ENCODE results near the gene DVL3. TPM values are rescaled to one million over a fixed set of nuclear protein-coding genes. Genes with fewer than 3 reads are reported as not detected.

DVL3 gene
- total and polyA plus RNA-seq, 10 of the 15 experiments (the other 5 are each of a cell fraction or from before 2014, with no cell fraction given), result 2.2 to 39.7 (median 14.5) TPM

GRCh38 chr3:184135149-184135910 is 19.8 kb upstream of the DVL3 start, which contains the start of gene EIF2B5 (continued):
- 0 out of 2 replicates have a peak, but pooled peaks have one; percentile 18 for TF ChIP-seq PAX5 (IDR thresholded peaks at IDR 0.05; ENCODE audit: borderline replicate concordance, low read depth, low read length)
- TF ChIP-seq MTA2 (IDR thresholded peaks at IDR 0.05; ENCODE audit: low read depth), result peak; percentile 40; the same call in 1 of the 2 replicates
- peak; percentile 78; the same call in 1 of the 2 replicates for TF ChIP-seq ZBTB40 (IDR thresholded peaks at IDR 0.05; ENCODE audit: borderline replicate concordance)
- no peak for TF ChIP-seq MEF2B (IDR thresholded peaks at IDR 0.05; ENCODE audit: partially characterized antibody, poor library complexity, severe bottlenecking)
- TF ChIP-seq ZNF207 (IDR thresholded peaks at IDR 0.05; ENCODE audit: borderline replicate concordance), result peak; percentile 72; the same call in 1 of the 2 replicates
- peak; percentile 43; the same call in 1 of the 2 replicates for TF ChIP-seq IRF4 (IDR thresholded peaks at IDR 0.05; ENCODE audit: low read depth, low read length)
- TF ChIP-seq NR2F1 (conservative IDR thresholded peaks at IDR 0.05), result peak; percentile 48
- TF ChIP-seq SP1 (IDR thresholded peaks at IDR 0.05; ENCODE audit: low read depth, low read length), result peak; percentile 44
- peak; percentile 69; the same call in 1 of the 2 replicates for TF ChIP-seq CHD2 (IDR thresholded peaks at IDR 0.05; ENCODE audit: borderline replicate concordance, low read depth, low read length)
- TF ChIP-seq PBX3 (IDR thresholded peaks at IDR 0.05; ENCODE audit: insufficient replicate concordance, low read depth, low read length), result no peak
- TF ChIP-seq PML (IDR thresholded peaks at IDR 0.05; ENCODE audit: low read length), result peak; percentile 88
- peak; percentile 68; the same call in 1 of the 2 replicates for TF ChIP-seq GATAD2B (conservative IDR thresholded peaks at IDR 0.05; ENCODE audit: low read depth)
- TF ChIP-seq CBFB (IDR thresholded peaks at IDR 0.05; ENCODE audit: low read depth), result peak; percentile 96
- 0 out of 2 replicates have a peak, but pooled peaks have one; percentile 38 for TF ChIP-seq JUND (IDR thresholded peaks at IDR 0.05; ENCODE audit: low read depth, low read length)
- TF ChIP-seq PKNOX1 (IDR thresholded peaks at IDR 0.05), result no peak
- TF ChIP-seq ESRRA (IDR thresholded peaks at IDR 0.05; ENCODE audit: low read length), result no peak
- no peak for TF ChIP-seq HSF1 (IDR thresholded peaks at IDR 0.05; ENCODE audit: low read depth, low read length)
- no peak for TF ChIP-seq BCLAF1 (IDR thresholded peaks at IDR 0.05)
